IMR-90 (cell line): ENCODE measurements around the gene APP. TPM values are rescaled to one million over a fixed set of nuclear protein-coding genes. Genes with fewer than 3 reads are reported as not detected.

Experiments
- ATAC-seq: fragments of 200-7000 bp; cut with Tn5 transposase; 2 replicates; pipeline ENCODE4 v1.9.1; 2020; ENCODE audit warnings: low read depth, mild to moderate bottlenecking, moderate library complexity
- BruUV-seq: library from RNA; stranded (reverse); fragments of 400-500 nt; replicated peaks from 2 replicates; lab custom pipeline; 2021; lab: Mats Ljungman, UMichigan
- CTCF ChIA-PET: fragments of 300-600 bp; formaldehyde crosslinking; extraction: SDS; loops from one replicate; lab custom pipeline; 2021; ENCODE audit warnings: antibody characterized with exemption; lab: Yijun Ruan, JAX
- POLR2A ChIA-PET: fragments of 300-600 bp; sonication (Branson Sonifier 250); formaldehyde crosslinking; loops from one replicate; lab custom pipeline; 2022; ENCODE audit warnings: antibody characterized with exemption; ENCODE audit not compliant: unreplicated experiment; lab: Charles Lee
- DNase-seq: peaks from one replicate; pipeline ENCODE4 v3.0.0; 2013
- H2AFZ ChIP-seq: replicated peaks from 2 replicates; pipeline ENCODE3; 2013; ENCODE audit warnings: low read length, mild to moderate bottlenecking; ENCODE audit not compliant: poor library complexity
- H2AK5ac ChIP-seq: 2 replicates; pipeline ENCODE4 v1.6.1; 2013; ENCODE audit warnings: low read depth, low read length, inconsistent platforms
- H2AK9ac ChIP-seq: replicated peaks from 2 replicates; pipeline ENCODE3; 2013; ENCODE audit warnings: mild to moderate bottlenecking, low read depth, low read length, moderate library complexity; ENCODE audit not compliant: poor library complexity
- H2BK120ac ChIP-seq: 2 replicates; pipeline ENCODE4 v1.6.1; 2013; ENCODE audit warnings: low read depth, low read length, inconsistent platforms
- H2BK15ac ChIP-seq: 3 replicates; pipeline ENCODE4 v1.6.1; 2013; ENCODE audit warnings: low read depth, low read length, inconsistent platforms
- H2BK20ac ChIP-seq: 2 replicates; pipeline ENCODE4 v1.6.1; 2013; ENCODE audit warnings: low read depth, mild to moderate bottlenecking, inconsistent platforms, low read length, moderate library complexity
- H2BK5ac ChIP-seq: 2 replicates; pipeline ENCODE4 v1.6.1; 2013; ENCODE audit warnings: mild to moderate bottlenecking, low read depth, low read length, inconsistent platforms; ENCODE audit not compliant: poor library complexity, severe bottlenecking
- H3K14ac ChIP-seq: replicated peaks from 2 replicates; pipeline ENCODE4 v1.6.1; 2013; ENCODE audit warnings: low read depth, low read length, inconsistent platforms
- H3K18ac ChIP-seq: 2 replicates; pipeline ENCODE4 v1.6.1; 2013; ENCODE audit warnings: low read depth, low read length, control low read depth
- H3K23ac ChIP-seq: 2 replicates; pipeline ENCODE4 v1.6.1; 2013; ENCODE audit warnings: low read depth, low read length, inconsistent platforms
- H3K27ac ChIP-seq: 2 replicates; pipeline ENCODE4 v1.5.1; 2013; ENCODE audit warnings: mild to moderate bottlenecking, control low read depth, low read length; ENCODE audit not compliant: insufficient read depth
- H3K27me3 ChIP-seq: 2 replicates; pipeline ENCODE4 v1.6.1; 2013; ENCODE audit warnings: low read length; ENCODE audit not compliant: control insufficient read depth, insufficient read depth
- H3K36me3 ChIP-seq: 2 replicates; pipeline ENCODE4 v1.6.1; 2013; ENCODE audit warnings: low read length, mixed read lengths; ENCODE audit not compliant: control insufficient read depth, insufficient read depth
- H3K4ac ChIP-seq: 2 replicates; pipeline ENCODE4 v1.6.1; 2013; ENCODE audit warnings: low read depth, low read length, inconsistent platforms
- H3K4me1 ChIP-seq: 2 replicates; pipeline ENCODE4 v1.6.1; 2013; ENCODE audit warnings: low read length, mixed read lengths; ENCODE audit not compliant: control insufficient read depth, insufficient read depth
- H3K4me2 ChIP-seq: 2 replicates; pipeline ENCODE4 v1.6.1; 2013; ENCODE audit warnings: low read depth, mild to moderate bottlenecking, control low read depth, low read length, moderate library complexity
- H3K4me3 ChIP-seq: 2 replicates; pipeline ENCODE4 v1.5.1; 2013; ENCODE audit warnings: low read depth, mild to moderate bottlenecking, control low read depth, low read length, moderate library complexity; ENCODE audit not compliant: insufficient read depth
- H3K56ac ChIP-seq: 2 replicates; pipeline ENCODE4 v1.6.1; 2013; ENCODE audit warnings: low read length, inconsistent platforms; ENCODE audit not compliant: insufficient read depth; ENCODE audit errors: extremely low read depth
- H3K79me1 ChIP-seq, 2 experiments: 2 replicates each; pipeline ENCODE4 v1.6.1; 2013; ENCODE audit warnings: low read length in 2 of 2, inconsistent platforms in 1 of 2, low read depth in 1 of 2
- H3K9ac ChIP-seq: 2 replicates; pipeline ENCODE4 v1.6.1; 2013; ENCODE audit warnings: low read depth, low read length, control low read depth
- H3K9me1 ChIP-seq: 2 replicates; pipeline ENCODE4 v1.6.1; 2013; ENCODE audit warnings: low read length, inconsistent platforms; ENCODE audit not compliant: insufficient read depth
- H3K9me3 ChIP-seq: 2 replicates; pipeline ENCODE4 v1.6.1; 2013; ENCODE audit warnings: low read length; ENCODE audit not compliant: control insufficient read depth, insufficient read depth
- H4K20me1 ChIP-seq: 2 replicates; pipeline ENCODE4 v1.6.1; 2013; ENCODE audit warnings: low read length, inconsistent platforms; ENCODE audit not compliant: insufficient read depth
- H4K5ac ChIP-seq: 2 replicates; pipeline ENCODE4 v1.6.1; 2013; ENCODE audit warnings: mild to moderate bottlenecking, low read depth, low read length, control low read depth
- H4K8ac ChIP-seq, 2 experiments: 2 replicates each; pipeline ENCODE4 v1.6.1; 2013; ENCODE audit warnings: low read depth in 2 of 2, low read length in 2 of 2, control low read depth in 1 of 2, inconsistent platforms in 1 of 2
- H4K91ac ChIP-seq: 2 replicates; pipeline ENCODE4 v1.6.1; 2013; ENCODE audit warnings: low read depth, low read length, inconsistent platforms; ENCODE audit not compliant: insufficient read depth
- BHLHE40 ChIP-seq: fragments of 150-350 bp; IDR thresholded peaks from 2 replicates; pipeline ENCODE4 v1.6.1; 2016; ENCODE audit warnings: mild to moderate bottlenecking, low read depth, low read length
- CEBPB ChIP-seq: IDR thresholded peaks from 2 replicates; pipeline ENCODE4 v1.6.1; 2012; ENCODE audit warnings: low read depth, low read length, improper control_type of control experiment
- CHD1 ChIP-seq: IDR thresholded peaks from 2 replicates; pipeline ENCODE4 v1.6.1; 2012; ENCODE audit warnings: low read depth, low read length, improper control_type of control experiment
- CTCF ChIP-seq: conservative IDR thresholded peaks from 2 replicates; pipeline ENCODE4 v1.5.1; 2012; ENCODE audit warnings: mild to moderate bottlenecking, low read depth, low read length, improper control_type of control experiment
- FOS ChIP-seq: fragments of 150-350 bp; IDR thresholded peaks from 2 replicates; pipeline ENCODE4 v1.6.1; 2016; ENCODE audit warnings: low read depth, low read length
- MAFK ChIP-seq: IDR thresholded peaks from 2 replicates; pipeline ENCODE4 v1.6.1; 2012; ENCODE audit warnings: low read depth, low read length, improper control_type of control experiment
- MAZ ChIP-seq: IDR thresholded peaks from 2 replicates; pipeline ENCODE4 v1.6.1; 2012; ENCODE audit warnings: low read depth, mild to moderate bottlenecking, low read length, improper control_type of control experiment, moderate library complexity, borderline replicate concordance
- MXI1 ChIP-seq: IDR thresholded peaks from 2 replicates; pipeline ENCODE4 v1.6.1; 2012; ENCODE audit warnings: low read depth, mild to moderate bottlenecking, low read length, moderate library complexity, borderline replicate concordance
- NFE2L2 ChIP-seq: fragments of 150-350 bp; IDR thresholded peaks from 2 replicates; pipeline ENCODE4 v1.6.1; 2016; ENCODE audit warnings: low read depth, mild to moderate bottlenecking, low read length
- RAD21 ChIP-seq: IDR thresholded peaks from 2 replicates; pipeline ENCODE4 v1.6.1; 2012; ENCODE audit warnings: low read length, improper control_type of control experiment
- RCOR1 ChIP-seq: IDR thresholded peaks from 2 replicates; pipeline ENCODE4 v1.6.1; 2012; ENCODE audit warnings: mild to moderate bottlenecking, low read length, improper control_type of control experiment; ENCODE audit not compliant: insufficient replicate concordance
- RFX5 ChIP-seq: IDR thresholded peaks from 2 replicates; pipeline ENCODE4 v1.8.0; 2012; ENCODE audit warnings: low read depth, mild to moderate bottlenecking, low read length, moderate library complexity
- SMC3 ChIP-seq: fragments of 150-350 bp; IDR thresholded peaks from 2 replicates; pipeline ENCODE4 v1.6.1; 2016; ENCODE audit warnings: low read depth, mild to moderate bottlenecking, antibody characterized with exemption, low read length, moderate library complexity
- WGBS, 2 experiments: methylation state at CpG; one replicate each; pipeline versions ENCODE4 v1.1.5 to v1.1.7; 2013; ENCODE audit warnings: missing lambda C conversion rate in 2 of 2; ENCODE audit not compliant: insufficient read length in 1 of 2; ENCODE audit errors: extremely low coverage in 2 of 2; 5-methylcytosine and 5-hydroxymethylcytosine counted together
- dilution Hi-C: fragments of 300-500 bp; cut with HindIII; formaldehyde crosslinking; loops from one replicate; pipeline ENCODE4 v1.14.3; 2018; ENCODE audit warnings: low sequenced_read_pairs; ENCODE audit not compliant: unreplicated experiment
- in situ Hi-C: fragments of 300-500 bp; cut with MboI; formaldehyde crosslinking; loops from 3 replicates; pipeline ENCODE4 v1.14.3; 2019; ENCODE audit warnings: low sequenced_read_pairs, inconsistent platforms, mixed read lengths
- intact Hi-C: fragments of 100-400 bp; cut with micrococcal nuclease; formaldehyde crosslinking; loops from 2 replicates; pipeline ENCODE4 v1.10.0; 2022
- polyA plus RNA-seq, 3 experiments: library from polyadenylated mRNA; depleted of rRNA; stranded (reverse); fragments of >200 nt; gene quantifications; 2 replicates each; pipeline ENCODE4 v1.2.3, GENCODE V29; 2012; ENCODE audit warnings: low replicate concordance in 1 of 3
- total RNA-seq: library from RNA; depleted of rRNA; stranded (reverse); fragments of >200 nt; gene quantifications from 2 replicates; pipeline ENCODE4 v1.2.3, GENCODE V29; 2012
- TF ChIP-seq, protein P1 (sequence below): fragments of 150-350 bp; IDR thresholded peaks from 2 replicates; pipeline ENCODE4 v1.6.1; 2016; ENCODE audit warnings: low read depth, mild to moderate bottlenecking, low read length, moderate library complexity, borderline replicate concordance
- TF ChIP-seq, protein P2 (sequence below): fragments of 150-350 bp; IDR thresholded peaks from 2 replicates; pipeline ENCODE4 v1.6.1; 2017; ENCODE audit warnings: mild to moderate bottlenecking, antibody characterized with exemption, low read length, low read depth

Gene APP
- total and polyA plus RNA-seq, 2 of the 4 experiments (the other 2 are of a cell fraction): 191 to 530 TPM

DNA sequence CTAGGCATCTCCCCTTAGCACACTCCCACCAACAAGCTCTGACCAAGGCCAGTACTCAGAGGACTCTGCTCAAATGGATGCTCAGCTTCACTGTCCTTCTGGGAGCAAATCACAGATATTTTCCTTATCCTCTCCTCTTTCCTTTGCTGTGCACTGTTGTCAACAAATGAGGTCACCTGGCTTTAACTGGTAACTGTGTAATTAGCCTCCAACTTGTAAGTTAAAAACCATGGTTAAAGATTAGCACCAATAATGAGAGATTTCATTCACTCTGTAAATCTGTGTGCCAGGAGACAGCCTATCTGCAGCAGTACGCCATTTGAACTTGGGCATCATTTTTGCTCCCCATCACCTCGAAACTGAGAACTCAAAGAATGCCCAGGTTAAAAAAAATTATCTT lies 286.3 kb downstream of the APP start:
- Histone ChIP-seq H3K9me3 (no peaks in the 10 kb centered on the region), H3K4me3 (no peak overlapping the region), H4K5ac (no peak overlapping the region), H3K56ac (no peak overlapping the region), H2BK120ac (no peak overlapping the region), H3K36me3 (peaks cover 21% of the 10 kb centered on the region), H4K91ac (no peak overlapping the region), H2BK15ac (no peak overlapping the region), H3K27ac (no peak overlapping the region), H4K20me1 (no peaks in the 10 kb centered on the region), H2AK5ac (no peak overlapping the region), H3K9me1 (peaks cover 4% of the 10 kb centered on the region), H2BK5ac (no peak overlapping the region), H4K8ac (no peak overlapping the region), H3K18ac (no peak overlapping the region), H3K9ac (no peak overlapping the region), H3K4me1 (no peaks in the 10 kb centered on the region), H2AFZ (no peak overlapping the region), H3K23ac (no peak overlapping the region), H3K4ac (no peak overlapping the region), H2BK20ac (no peak overlapping the region), H2AK9ac (no peak overlapping the region), H3K14ac (no peak overlapping the region), H3K27me3 (no peaks in the 10 kb centered on the region), H3K4me2 (no peak overlapping the region), H3K79me1 (peaks cover 4 to 13% of the 10 kb centered on the region in 2 experiments; a peak in 2 of 4 replicates)
- no peak for DNase-seq
- WGBS, 2 experiments: no CpG with 5 or more reads among the region's 2 CpGs
- ATAC-seq: no peak
- intact Hi-C loops (loop anchor here (5.0 kb wide), 1 partner anchor 277 kb away; the partner anchor contains the start of gene MRPL39), in situ Hi-C loops (loop anchor here (25.0 kb wide), 1 partner anchor 828 kb away; no protein-coding TSS in a partner anchor), dilution Hi-C loops (no loop called here)
- ChIA-PET CTCF (no interaction called here), POLR2A (no interaction called here)
- TF ChIP-seq SMC3 (no peak), CHD1 (no peak), MAFK (no peak), CEBPB (no peak), FOS (no peak), NFE2L2 (no peak), CTCF (no peak), RFX5 (no peak), BHLHE40 (no peak), MAZ (no peak), RCOR1 (no peak), MXI1 (no peak), RAD21 (no peak)
- TF ChIP-seq, protein P1, sequence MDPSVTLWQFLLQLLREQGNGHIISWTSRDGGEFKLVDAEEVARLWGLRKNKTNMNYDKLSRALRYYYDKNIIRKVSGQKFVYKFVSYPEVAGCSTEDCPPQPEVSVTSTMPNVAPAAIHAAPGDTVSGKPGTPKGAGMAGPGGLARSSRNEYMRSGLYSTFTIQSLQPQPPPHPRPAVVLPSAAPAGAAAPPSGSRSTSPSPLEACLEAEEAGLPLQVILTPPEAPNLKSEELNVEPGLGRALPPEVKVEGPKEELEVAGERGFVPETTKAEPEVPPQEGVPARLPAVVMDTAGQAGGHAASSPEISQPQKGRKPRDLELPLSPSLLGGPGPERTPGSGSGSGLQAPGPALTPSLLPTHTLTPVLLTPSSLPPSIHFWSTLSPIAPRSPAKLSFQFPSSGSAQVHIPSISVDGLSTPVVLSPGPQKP: no peak
- TF ChIP-seq, protein P2, sequence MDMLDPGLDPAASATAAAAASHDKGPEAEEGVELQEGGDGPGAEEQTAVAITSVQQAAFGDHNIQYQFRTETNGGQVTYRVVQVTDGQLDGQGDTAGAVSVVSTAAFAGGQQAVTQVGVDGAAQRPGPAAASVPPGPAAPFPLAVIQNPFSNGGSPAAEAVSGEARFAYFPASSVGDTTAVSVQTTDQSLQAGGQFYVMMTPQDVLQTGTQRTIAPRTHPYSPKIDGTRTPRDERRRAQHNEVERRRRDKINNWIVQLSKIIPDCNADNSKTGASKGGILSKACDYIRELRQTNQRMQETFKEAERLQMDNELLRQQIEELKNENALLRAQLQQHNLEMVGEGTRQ: no peak
- no TSS peak for BruUV-seq
